Eye (tissue), 1 donor: Measurements from ENCODE around the gene ARID1B.
A peak's percentile ranks its signal among the peaks of the same experiment; 100 is the strongest.

Source experiments
- DNase-seq: peaks from one replicate; pipeline ENCODE4 v3.0.0-alpha.2; 2015

The ARID1B gene

GRCh38 chr6:157169656-157170055, 392.5 kb downstream of the ARID1B start:
- no peak for DNase-seq

- DNase-seq: no peak
These were observed 393.4 kb downstream of the ARID1B start for GRCh38 chr6:157170535-157170934.

- no peak for DNase-seq
These were observed 394.6 kb downstream of the ARID1B start for GRCh38 chr6:157171801-157172200.

GRCh38 chr6:157172231-157172701, 395.1 kb downstream of the ARID1B start:
- no peak for DNase-seq

- no peak for DNase-seq
These were observed 395.8 kb downstream of the ARID1B start for GRCh38 chr6:157172830-157173536.

- no peak for DNase-seq
These were observed 396.6 kb downstream of the ARID1B start for GRCh38 chr6:157173776-157174175.

GRCh38 chr6:157174731-157175130, 397.6 kb downstream of the ARID1B start:
- DNase-seq: no peak

GRCh38 chr6:157177731-157178336, 400.7 kb downstream of the ARID1B start:
- no peak for DNase-seq

- no peak for DNase-seq
These were observed 404.5 kb downstream of the ARID1B start for GRCh38 chr6:157181649-157182048.

GRCh38 chr6:157182503-157183264, 405.5 kb downstream of the ARID1B start:
- DNase-seq: no peak

GRCh38 chr6:157184202-157185015, 407.2 kb downstream of the ARID1B start:
- peak; percentile 74 for DNase-seq

GRCh38 chr6:157185171-157185570, 408.0 kb downstream of the ARID1B start:
- no peak for DNase-seq

GRCh38 chr6:157185986-157186385, 408.8 kb downstream of the ARID1B start:
- no peak for DNase-seq

- no peak for DNase-seq
These were observed 409.6 kb downstream of the ARID1B start for GRCh38 chr6:157186785-157187181.

- no peak for DNase-seq
These were observed 410.3 kb downstream of the ARID1B start for GRCh38 chr6:157187182-157188083.

GRCh38 chr6:157188213-157188612, 411.0 kb downstream of the ARID1B start:
- no peak for DNase-seq

- DNase-seq: no peak
These were observed 416.3 kb downstream of the ARID1B start for GRCh38 chr6:157193443-157193996.

- no peak for DNase-seq
These were observed 416.9 kb downstream of the ARID1B start for GRCh38 chr6:157194110-157194509.

- no peak for DNase-seq
These were observed 417.5 kb downstream of the ARID1B start for GRCh38 chr6:157194643-157195042.

- no peak for DNase-seq
These were observed 419.2 kb downstream of the ARID1B start for GRCh38 chr6:157196391-157196790.
